Stimulated activated CD4-positive, alpha-beta T cell treated with anti-CD3 and anti-CD28 coated beads, TNF-alpha, amount 100 ng/mL, for 48 hours (primary cell): ENCODE results near the gene C14orf93.

ENCODE experiments used
- DNase-seq, 3 donors: peaks; one replicate each; pipeline ENCODE4 v3.0.0-alpha.2; 2020; ENCODE audit warnings: low read depth in 3 of 3

Gene C14orf93

GRCh38 chr14:23045419-23046357, 35.7 kb upstream of the C14orf93 start:
- no peak for DNase-seq

- DNase-seq, result no peak
Observed at GRCh38 chr14:23044840-23045239, 34.9 kb upstream of the C14orf93 start.

GRCh38 chr14:23043754-23044153, 33.8 kb upstream of the C14orf93 start:
- DNase-seq, result no peak

- DNase-seq, result no peak
Observed at GRCh38 chr14:23043145-23043544, 33.2 kb upstream of the C14orf93 start.

- no peak for DNase-seq
Observed at GRCh38 chr14:23042162-23042965, 32.4 kb upstream of the C14orf93 start, which contains the start of gene PSMB11. Gene PSMB11, plus strand, starts transcription at chr14:23042212. Its CDS starts 14 bp downstream, at chr14:23042226.

- DNase-seq, result no peak
Observed at GRCh38 chr14:23041729-23042128, 31.8 kb upstream of the C14orf93 start.

DNA sequence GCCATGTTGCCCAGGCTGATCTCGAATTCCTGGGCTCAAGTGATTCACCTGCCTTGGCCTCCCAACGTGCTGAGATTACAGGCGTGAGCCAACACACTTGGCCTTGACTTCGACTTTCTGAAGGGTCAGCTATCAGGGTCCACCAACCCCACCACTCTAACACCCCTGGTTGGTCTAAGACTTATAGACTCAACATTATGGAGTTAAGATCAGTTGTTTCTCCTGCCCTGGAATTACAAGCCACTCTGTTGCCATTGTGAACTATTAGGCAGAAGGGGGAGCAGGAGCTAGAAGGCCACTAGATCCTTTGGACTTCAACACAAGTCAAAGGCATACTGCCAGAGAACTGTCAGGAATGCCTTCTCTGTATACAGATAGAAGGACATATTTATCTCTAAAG, 30.2 kb upstream of the C14orf93 start:
- DNase-seq, result no peak

- no peak for DNase-seq
Observed at GRCh38 chr14:23035303-23036144, 25.6 kb upstream of the C14orf93 start.

DNA sequence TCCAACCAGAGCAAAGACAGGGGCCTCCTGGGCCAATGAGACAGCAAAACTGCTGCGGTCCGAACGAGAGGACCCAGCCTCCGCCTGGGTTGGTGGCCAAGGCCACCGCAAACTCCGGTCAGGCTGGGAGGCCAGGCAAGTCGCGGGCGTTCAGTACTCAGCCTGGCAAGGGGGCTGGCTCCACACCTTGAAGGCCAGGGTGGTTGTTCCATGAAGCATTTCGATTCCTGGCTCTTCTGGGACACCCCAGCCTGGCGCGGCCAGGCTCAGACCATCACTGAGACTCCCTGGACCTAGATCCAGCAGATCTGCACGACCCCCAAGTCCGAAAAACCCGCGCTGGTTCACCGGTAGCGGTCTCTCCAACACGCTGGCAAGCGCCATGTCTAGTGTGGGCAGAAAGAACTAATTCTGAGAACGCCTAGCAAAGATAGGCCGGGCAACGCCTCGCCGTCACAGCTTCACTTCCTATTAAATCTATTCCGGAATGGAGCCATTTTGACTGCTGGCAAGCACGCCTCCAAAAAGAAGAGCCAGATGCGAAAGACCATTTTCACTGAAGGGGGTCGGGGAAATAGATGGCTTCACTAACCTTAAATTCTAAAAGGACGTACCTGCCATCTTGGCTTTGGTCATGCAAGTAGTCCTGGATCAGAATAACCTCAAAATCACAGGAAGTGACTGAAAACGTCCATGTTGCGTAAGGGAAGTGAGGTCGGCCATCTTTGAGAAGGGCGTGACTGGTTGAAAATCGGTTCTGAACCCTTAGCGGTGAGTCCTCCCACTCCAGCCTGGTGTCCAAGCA, 24.8 kb upstream of the C14orf93 start, which contains the start of gene PSMB5:
Gene PSMB5, minus strand, starts transcription at position 403 of the 805 bp plus-strand sequence. Its CDS starts 19 bp downstream, at position 384.
- DNase-seq, result peak; percentile 74 to 86 (median 84)

- DNase-seq, result no peak
Observed at GRCh38 chr14:23033801-23034497, 24.0 kb upstream of the C14orf93 start.

GRCh38 chr14:23033251-23033727, 23.3 kb upstream of the C14orf93 start:
- DNase-seq, result no peak

DNA sequence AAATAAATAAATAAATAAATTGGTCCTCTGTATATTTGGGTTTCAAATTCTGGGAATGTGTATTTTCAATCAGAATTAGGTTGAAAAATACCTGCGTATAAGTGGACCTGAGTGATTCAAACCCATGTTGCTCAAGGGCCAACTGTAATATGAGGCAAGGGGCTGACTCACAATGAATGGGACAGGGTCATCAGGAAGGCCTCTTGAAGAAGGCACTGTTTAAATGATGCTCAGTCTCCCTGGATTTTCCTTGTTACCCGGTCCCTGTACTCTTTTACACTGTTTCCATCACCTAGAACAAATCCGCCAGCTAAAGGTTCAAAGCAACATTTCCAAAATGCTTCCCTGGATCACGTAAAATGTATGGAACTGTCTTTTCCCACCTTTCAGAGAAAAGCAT, 21.0 kb upstream of the C14orf93 start:
- DNase-seq, result no peak

- no peak for DNase-seq
Observed at GRCh38 chr14:23028799-23029198, 18.9 kb upstream of the C14orf93 start.

- DNase-seq, result no peak
Observed at GRCh38 chr14:23025151-23025814, 15.3 kb upstream of the C14orf93 start.

- DNase-seq, result no peak
Observed at GRCh38 chr14:23024612-23025075, 14.7 kb upstream of the C14orf93 start.

- DNase-seq, result no peak
Observed at GRCh38 chr14:23023795-23024152, 13.8 kb upstream of the C14orf93 start.

- DNase-seq, result no peak
Observed at GRCh38 chr14:23023022-23023794, 13.3 kb upstream of the C14orf93 start.

DNA sequence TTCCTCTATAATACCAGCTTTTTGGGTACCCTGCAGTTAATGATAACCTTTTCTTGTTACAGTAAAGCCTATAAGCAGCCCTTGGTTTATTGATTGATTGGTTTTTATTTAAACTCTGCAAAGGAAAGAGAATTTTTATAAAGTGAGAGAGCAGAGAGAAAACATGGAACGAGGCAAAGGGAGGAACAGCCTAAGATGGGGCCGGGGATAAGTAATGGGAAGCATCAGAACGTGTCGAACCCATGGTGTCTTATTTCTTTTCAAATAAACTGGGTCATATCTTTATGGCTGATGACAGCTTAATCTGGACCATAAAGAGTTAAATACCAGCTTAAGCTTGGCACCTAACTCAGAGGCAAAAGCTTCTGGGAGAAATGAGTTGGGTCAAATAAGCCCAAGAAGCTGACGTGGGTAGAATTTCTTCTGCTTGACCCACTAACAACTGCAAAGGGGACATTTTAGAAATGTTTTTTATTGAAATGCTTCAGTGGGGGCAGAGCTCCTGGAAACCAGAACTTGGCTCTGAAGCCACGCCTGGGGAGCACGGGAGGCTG, 12.0 kb upstream of the C14orf93 start:
- DNase-seq, result no peak
